ENCODE results near the gene AKAP7.

The AKAP7 gene

DNA sequence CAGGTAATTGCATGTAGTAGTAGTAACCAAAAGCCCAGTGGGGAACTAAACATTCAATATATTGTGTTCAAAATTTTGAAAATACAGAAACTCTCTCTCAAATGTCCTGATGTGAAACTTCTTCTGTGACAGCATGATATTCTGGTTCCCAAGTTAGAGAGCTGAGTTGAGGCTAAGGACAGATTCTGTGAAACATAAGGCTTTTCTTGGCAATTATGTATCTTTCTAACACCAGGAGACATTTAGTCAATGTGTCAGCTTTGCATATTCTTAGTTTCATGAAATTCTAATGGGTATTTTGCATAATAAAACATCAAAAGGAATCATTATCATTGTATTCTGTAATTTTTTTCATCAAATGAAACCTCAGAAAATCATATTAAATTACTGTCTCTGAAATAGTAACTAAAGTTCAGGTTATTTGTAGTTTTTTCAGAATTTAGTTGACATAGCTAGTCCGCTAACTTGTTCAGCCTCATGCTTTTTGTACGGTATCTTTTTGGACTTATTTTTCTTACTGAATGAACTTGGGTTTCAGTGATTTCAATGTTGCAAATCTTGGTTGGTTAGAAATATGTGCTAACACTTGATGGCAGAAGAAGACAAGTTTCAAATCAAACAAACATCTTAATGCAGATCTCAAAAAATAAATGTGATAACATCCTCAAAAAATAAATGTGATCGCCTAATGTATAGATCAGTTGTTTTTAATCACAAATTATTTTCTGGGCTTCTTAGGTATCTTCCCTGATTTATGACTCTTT is 70.4 kb downstream of the AKAP7 start:
- DNase-seq, result no peak

DNA sequence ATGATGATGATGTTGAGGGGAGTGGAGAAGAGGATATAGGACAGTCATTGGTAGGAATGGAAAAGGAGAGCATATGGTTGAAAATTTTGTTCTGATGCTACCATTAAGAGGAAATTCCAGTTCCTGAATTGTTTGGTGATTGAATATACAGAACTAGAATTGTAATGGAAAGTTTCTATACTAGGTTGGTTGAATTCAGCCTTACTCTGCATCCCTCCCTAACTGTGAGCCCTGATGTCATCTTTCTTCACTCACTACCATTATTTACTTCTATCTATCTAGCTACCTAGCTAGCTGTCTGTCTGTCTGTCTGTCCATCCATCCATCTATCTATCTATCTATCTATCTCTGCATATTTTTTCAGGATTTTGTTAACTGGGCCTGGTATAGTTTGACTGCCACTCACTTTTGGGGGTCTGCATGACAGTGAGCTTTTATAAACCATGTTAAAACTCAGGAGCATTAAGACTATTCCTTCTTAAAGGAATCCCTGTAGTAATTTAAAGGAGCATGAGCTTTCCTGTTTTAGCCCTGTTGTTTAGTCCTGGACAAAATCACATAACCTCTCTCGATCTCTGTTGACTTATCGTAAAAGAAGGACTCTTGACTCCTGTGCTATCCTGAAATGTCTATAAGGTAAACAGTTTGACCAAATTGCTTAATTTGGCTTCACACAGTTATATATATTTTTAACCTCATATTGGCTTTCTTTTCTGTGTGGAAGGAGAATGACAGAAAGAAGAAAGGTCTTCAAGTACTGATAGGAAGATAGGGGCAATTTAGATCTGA is 71.4 kb downstream of the AKAP7 start:
- no peak for DNase-seq

DNA sequence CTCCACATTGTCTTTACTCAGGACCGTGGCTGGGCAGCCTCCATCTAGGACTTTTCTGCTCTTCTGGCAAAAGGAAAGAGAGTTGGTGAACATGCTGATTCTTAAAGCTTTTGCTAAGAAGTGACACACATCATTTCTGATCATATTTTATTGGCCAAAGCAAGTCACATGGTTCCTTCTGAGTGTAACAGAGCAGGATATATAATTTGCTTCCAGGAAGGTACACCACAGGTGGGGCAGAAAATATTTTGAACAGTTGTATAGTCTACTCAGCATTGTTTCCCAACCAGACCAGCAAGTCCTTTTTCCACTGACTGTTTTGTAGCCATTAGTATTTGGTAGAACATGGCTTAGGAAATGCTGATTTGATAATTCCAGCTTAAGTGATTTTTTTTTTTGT is 73.5 kb downstream of the AKAP7 start:
- no peak for DNase-seq

DNA sequence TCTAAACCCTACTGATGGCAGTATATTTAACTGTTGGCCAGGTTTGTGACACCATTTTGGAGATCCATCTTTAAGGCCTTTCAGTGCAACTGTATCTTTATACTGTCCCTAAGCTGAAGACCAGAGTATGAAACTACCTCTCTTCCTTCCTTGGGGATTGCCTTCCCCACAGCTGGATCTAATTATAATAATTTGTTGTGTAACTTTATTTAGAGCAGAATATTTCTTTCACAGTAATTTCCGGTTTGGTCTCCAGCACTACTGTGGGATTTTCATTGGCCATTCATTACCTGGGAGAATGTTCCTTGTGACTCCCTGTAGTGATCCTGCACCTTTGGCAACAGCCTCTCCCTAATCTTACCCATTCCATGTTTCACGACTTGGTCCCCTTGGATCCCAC is 75.2 kb downstream of the AKAP7 start:
- DNase-seq, result no peak

DNA sequence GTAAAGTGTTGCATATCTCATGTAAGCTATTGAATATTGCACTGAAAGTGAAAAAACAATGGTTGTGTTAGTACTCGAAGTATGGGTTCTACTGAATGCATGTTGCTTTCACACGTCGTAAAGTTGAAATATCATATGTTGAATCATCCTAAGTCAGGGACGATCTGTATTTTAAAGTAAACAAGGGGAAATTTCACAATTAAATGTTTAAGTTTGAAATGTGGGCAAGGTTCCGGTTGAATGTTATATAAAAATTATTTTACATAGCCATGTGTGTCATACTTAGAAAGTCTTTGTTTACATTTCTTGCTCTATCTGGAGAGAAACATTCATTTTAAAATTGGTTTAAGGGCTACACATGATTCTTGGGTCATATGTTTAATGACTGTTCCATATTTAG is 76.8 kb downstream of the AKAP7 start:
- DNase-seq, result no peak

DNA sequence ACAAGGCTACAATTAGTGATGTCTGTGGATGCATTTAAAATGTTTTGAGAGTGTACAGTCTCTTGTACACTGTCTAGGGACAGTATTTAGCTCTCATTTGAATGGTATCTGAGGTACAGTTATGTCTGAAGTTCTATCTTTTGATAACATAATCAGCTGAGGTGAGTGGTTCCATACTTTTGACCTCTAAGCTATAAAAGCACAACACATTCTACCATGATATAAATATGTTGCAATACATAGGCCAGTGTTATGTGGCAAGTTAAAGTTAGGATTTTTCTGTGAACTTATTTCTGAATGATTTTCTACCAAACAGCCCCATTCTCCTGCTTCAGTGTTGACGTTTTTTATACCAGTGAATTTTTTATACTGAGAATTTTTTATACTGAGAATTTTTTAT is 77.6 kb downstream of the AKAP7 start:
- DNase-seq, result no peak

DNA sequence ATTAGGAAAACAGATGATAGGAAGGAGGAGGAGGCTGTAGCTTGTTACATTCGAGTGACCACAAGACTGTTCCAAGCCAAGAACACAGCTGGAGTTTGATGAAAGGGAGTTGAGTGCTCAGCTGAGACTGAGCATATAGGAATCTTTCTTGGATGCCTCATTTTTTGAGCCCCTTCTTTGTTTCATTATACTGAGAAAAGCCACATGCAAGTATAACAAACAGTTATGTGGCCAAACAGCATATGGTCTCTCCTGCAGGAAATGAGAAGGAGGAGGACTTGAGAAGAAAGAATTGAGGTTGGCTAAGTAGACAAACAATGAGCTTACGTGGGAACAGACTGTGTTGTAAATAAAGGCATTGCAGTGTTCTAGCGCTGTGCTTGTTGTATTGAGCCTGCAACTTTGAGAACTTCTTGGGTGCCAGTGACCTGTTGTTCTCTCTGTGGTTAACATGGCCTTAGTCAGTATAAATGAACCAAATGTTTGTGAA is 78.3 kb downstream of the AKAP7 start:
- DNase-seq, result no peak

DNA sequence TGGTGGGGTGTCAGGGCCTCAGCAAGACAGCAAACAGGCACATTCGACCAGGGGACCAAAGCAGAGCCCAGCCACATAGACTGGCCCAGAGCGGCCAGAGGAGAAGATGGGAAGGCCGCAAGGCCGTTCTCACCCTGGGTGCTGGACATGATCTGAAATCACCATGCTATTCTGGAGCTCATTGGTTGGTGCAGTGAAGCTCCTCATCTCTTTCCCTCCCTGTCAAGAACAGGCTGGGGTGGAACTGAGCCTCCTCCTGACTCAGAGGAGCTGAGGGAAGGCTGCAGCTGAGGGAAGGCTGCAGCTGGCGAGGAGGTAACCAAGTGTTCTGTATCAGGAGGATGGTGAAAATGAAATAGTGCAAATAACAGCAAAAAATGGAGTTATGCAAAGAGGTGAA is 80.0 kb downstream of the AKAP7 start:
- DNase-seq, result no peak

DNA sequence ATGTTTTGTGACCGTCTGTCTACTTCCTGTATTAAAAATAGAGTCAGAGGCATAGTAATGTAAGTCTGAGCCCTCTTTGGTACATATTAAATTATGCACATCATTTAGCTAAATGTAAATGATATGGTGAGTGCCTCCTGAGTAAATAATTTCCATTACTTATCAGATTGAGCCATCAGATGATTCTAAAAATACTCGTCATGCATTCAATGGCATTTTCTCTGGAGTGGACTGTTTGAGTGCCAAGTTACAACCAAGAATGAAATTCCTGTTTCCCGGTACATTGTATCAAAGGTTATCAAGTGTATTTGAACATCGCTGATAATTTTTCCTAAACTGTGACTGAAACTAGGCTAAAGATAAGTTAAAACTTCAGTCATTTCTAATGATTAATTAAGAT is 81.0 kb downstream of the AKAP7 start:
- no peak for DNase-seq

DNA sequence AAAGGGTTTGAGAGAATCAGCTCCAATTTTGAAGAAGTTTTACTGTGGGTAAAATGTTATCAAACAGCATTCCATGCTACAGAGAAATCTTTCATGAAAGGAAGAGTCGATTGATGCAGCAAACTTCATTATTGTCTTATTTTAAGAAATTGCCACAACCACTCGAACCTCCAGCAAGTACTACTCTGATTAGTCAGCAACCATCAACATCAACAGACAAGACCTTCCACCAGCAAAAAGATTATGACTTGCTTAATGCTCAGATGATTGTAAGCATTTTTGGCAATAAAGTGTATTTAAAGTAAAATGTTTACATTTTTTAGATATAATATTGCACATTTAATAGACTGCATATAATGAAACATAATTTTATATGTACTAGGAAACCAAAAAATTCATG is 87.5 kb downstream of the AKAP7 start:
- DNase-seq, result no peak

DNA sequence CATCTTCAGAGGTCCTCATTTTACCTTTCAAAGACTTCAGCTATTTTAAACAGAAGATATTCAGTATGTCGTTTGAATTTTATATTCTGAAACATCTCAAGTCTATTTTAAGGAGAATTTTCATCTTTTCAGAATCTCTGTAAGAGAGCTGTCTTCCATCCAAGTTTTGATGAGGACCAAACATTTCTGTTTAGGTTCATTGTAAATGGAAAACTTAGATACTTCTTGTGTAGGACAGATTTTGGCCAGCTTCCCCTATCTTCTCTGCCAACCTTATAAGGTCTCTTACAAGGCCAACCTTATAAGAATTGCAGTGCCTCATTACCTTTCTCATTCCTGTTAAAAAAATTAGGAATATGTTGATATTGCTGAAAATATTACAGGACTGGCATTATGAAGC is 88.1 kb downstream of the AKAP7 start:
- no peak for DNase-seq

DNA sequence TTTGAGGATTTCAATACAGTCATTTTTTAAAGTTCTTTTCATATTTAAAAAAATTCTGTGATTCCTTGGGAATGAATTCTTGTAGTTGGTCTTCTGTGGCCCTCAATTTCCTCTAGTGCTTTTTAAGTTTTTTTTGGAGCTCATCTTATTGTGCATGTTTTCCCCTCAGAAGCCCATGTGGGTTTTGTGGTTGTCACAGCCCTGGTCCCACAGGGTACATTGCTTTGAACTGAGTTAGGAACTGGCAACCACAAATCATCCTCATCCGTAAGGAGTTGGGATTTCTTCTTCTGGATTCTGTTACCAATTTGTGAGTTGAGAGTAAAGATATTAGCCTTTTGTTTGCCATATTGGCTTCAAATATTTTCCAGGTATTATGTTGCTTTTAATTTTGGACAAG is 89.9 kb downstream of the AKAP7 start:
- DNase-seq, result no peak

DNA sequence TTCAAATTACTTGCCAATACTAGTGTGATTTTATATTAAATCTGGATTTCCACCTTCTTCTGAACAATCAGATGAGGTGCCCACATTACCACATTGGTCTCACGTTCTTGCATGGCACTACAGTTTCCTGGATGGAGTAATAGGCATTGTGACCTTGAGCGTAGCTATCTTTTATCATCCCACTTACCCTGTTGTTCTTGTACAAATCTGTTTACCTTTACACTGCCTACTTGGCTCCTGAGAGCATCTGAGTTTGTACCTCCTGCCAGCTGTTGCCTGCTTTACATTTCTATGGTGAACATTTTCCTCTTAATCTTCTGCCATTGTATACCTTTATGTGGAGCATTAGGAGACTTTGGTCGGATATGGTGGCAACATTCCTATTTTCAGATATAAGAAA is 90.7 kb downstream of the AKAP7 start:
- no peak for DNase-seq

DNA sequence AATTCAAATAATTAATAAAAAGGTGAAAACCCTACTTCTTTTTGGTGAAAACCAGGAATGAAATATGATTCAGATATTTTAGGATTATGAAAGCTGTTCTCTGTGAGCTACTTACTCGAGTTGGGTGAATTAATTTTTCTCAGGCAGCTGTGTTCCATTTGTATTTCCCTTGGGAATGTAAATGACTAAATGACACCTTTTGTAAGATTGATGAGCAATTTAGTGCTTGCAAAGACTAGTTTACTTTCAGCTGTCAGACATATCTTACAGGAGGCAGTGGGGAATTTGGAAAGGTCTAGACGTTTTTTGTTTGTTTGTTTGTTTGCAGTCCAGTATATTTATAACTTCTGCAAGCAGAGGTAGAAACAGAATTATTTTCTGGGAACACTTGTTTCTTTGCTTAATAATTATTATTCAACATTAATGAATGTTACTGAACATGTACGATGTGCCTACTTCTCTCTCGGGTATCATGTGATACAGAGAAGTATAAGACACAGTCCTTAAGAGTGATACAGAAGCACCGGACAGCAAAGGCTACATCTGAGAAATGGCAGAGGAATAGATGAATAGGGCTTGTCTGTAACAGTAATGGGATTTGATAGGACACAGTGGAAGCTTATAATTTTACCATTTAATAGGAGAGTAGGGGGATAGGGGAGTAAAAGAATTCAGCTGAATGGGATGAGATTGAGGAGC is 91.3 kb downstream of the AKAP7 start:
- DNase-seq, result no peak

DNA sequence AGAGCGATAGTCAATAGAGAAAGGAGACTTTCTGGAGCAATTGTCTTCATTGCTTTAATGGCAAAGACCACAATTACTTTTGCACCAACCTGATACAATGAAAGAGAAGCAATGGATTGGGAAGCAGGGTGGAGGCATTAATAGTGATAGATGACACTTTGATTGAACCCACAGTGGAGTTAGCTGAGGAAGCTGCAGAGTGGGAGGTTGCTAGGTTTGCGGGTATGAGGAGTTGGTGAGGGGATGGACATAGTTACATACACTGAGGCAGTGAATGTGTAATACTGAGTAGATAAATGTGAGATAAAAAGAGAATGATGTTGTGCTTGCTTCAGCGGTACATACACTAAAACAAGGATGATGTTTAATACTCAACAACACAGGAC is 91.9 kb downstream of the AKAP7 start:
- no peak for DNase-seq

DNA sequence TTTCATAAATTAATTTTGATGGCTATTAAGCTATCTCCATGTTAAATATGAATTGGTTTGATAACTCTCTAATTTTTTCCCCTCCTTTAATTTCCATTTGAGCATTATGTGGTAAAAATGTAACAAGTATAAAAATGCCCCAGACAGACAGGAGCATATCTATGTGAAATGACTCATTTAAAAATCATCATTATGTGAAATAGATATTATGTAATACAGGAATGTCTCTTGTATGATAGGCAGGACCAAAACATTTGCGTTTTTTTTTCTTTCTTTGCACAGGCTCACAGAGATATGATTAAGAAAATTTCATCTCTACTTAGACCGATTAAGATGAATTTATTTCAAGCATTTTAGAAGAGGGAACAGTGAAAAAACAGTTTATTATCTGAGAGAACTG is 95.8 kb downstream of the AKAP7 start:
- no peak for DNase-seq

DNA sequence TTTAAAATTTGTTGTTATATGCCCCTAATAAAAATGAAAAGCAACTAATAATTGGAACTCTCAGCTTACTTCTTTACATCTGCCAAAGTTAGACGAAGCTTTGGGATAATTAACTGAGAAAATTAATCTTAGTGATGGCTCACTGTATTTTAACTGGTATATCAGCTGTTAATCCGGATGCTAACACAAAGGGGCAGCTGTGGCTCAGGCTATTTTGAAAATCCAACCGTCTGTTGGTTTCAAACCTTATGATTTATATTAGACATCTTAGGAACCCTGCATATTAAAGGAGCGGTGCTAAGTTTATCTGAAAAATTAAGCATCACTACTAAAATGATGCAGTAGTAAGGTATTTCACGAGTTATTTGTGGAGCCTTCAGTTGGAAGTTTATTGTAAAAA is 96.6 kb downstream of the AKAP7 start:
- no peak for DNase-seq

DNA sequence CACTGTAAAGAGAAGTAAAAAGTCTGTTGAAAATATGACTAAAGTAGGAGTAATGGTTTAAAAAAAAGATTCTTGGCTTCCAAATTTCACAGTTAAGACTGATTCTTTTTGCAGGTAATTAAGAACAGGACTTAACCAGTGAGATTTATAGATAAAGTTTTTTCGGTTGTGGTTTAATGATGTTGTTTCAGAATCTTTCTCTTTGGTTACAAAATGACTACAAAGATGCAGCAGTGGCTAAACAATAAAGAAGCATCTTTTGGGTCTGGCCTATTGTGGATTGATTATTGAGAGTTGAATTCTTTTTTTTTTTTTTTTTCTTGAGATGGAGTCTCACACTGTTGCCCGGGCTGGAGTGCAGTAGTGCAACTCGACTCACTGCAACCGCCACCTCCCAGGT is 109.7 kb downstream of the AKAP7 start:
- no peak for DNase-seq

DNA sequence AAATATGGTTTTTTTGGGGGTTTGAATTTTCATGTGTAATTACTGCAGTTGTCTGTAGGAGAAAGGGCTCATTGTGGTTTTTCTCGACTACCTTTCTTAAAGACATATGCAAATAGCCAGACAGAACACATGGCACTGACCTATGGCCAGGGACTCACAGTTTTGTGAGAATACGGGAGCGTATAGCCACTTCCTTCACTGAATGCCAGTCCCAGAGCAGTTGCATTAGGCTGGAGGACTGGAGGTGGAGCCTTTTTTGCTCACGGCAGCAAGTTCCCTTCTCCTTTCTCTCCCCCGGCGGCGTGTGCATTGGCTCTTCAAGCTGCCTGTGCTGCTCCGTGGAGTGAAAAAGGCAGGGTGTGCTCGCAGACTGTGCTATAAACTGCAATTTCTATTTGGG is 114.9 kb downstream of the AKAP7 start:
- no peak for DNase-seq

DNA sequence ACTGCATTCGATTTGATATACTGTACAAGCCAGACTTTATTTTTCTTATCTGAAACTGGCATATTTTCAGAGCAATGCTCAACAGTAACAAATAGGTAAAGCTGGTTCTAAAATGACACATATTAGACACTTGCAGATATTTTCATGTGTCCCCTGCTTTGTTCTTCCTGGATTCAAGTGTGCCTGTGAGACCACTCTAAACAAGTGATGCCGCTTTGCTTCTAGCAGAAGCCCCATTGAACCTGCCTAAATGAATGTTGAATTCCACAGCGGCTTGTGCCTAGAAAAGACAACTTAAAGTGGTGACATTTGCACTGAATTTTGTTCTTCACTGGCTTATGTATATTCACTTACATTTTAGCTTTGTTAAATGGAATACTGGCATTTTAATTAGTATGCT is 115.7 kb downstream of the AKAP7 start:
- DNase-seq, result no peak

DNA sequence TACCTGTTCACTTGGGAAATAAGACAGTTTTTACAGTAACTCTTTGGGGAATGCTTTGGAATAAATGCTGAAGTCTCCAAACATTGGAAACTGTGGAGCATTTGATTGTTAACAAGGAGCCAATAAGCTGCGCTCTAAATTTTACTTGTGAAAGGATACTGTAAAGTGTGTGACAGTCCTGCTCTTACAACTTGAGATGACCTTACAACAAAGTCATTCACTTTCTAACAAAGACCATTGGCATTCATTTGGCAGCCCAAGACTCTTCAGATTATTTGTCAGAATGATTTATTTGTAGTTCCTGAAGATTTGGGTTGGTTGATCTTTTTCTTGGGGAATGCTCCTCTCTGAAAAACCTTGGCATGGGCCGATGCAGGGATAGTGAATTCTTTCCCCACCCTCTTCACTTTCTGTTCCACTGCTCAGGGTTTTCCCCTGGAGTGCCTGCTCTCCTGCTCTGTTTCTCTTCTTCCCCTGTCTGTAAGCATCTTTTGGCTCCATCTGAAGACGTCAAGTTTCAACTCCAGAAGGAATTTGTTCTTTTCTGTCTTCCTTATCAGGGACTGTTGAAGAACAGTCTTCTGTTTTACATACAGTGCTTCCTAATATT is 116.4 kb downstream of the AKAP7 start:
- no peak for DNase-seq

DNA sequence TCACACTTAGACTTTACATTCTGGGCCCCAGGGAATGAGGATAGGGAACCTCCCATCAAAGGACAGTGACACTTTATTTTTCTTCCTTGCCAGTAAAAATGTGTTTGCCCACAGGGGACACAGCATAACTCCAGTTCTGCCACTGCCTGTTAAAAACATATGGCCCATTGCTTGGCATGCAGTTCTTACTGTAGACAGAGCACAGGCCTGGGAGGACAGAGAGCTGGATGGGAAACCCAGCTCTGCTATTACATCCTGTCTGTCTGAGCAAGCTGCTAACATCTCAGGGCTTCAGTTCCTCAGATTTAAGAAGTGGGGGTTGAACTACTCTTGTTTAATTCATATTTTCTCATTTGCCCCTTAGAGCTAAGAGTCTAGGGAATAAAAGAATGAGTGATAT is 120.2 kb downstream of the AKAP7 start:
- no peak for DNase-seq

DNA sequence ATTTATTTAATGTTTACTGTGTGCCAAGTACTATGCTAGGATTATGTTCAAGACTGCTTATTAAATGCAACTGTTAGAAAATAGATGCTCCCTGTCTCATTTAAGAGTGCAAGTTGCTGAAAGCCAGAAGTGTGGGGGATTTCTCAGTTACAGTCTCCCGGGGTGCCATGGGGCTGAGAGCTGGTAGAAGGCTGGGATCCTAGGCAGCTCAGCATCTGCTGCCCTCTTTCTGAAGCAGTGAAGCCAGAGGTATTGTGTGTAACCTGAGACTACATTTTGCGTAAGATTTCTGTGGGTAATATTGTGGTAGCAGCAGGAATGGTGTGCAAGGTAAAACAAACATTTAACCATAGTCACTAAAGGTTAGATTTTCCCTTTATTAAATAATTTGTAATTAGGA is 120.6 kb downstream of the AKAP7 start:
- DNase-seq, result no peak

DNA sequence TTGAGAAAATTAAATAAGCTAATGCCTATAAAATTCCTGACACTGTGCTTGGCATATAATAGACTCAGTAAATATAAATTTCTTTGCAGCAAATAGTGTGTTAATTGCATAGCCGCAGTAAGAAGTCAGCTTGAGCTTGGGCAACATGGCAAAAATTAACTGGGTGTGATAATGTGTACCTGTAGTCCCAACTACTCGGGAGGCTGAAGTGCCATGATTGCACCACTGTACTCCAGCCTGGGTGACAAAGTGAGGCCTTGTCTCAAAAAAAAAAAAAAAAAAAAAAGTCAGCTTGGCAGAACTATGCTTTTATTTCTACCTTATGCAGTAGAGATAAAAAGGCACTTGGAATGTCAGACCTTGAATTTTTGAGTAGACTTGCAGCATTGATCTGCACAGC is 121.8 kb downstream of the AKAP7 start:
- no peak for DNase-seq

All from NCI-H510A treated with DMSO at 0.1 percent for 48 hours (cell line).